Esophagus squamous epithelium (tissue), 5 donors: ENCODE results near the gene NID1. TPM values are rescaled to one million over a fixed set of nuclear protein-coding genes. Genes with fewer than 3 reads are reported as not detected.

Source experiments
- DNase-seq: peaks from one replicate; lab custom pipeline; 2025; lab: John Stamatoyannopoulos, UW
- H3K27ac ChIP-seq, 4 donors: fragments of 200-600 bp; sonication (generic); one replicate each; pipeline ENCODE4 v1.5.1; 2016 to 2019; ENCODE audit warnings: mild to moderate bottlenecking in 1 of 4
- H3K27me3 ChIP-seq, 4 donors: fragments of 200-600 bp; sonication (generic); 1 replicate in 3 of 4; 2 replicates in 1 of 4; pipeline versions ENCODE4 v1.5.1 to v1.6.0; 2017 to 2021; ENCODE audit warnings: antibody characterized with exemption in 1 of 4
- H3K36me3 ChIP-seq, 3 donors: fragments of 200-600 bp; sonication (generic); one replicate each; pipeline ENCODE4 v1.5.1; 2016 to 2019
- H3K4me1 ChIP-seq, 3 donors: fragments of 200-600 bp; sonication (generic); one replicate each; pipeline ENCODE4 v1.5.1; 2017 to 2019
- H3K4me3 ChIP-seq, 4 donors: fragments of 200-600 bp; sonication (generic); 1 replicate in 3 of 4; 2 replicates in 1 of 4; pipeline ENCODE4 v1.5.1; 2016 to 2019; ENCODE audit warnings: mild to moderate bottlenecking in 2 of 4, moderate library complexity in 1 of 4
- H3K9me3 ChIP-seq, 3 donors: fragments of 200-600 bp; sonication (generic); one replicate each; pipeline ENCODE4 v1.5.1; 2016 to 2019
- POLR2A ChIP-seq, 4 donors: fragments of 450-650 bp; IDR thresholded peaks; one replicate each; pipeline ENCODE4 v1.6.1; 2017; ENCODE audit warnings: antibody characterized with exemption in 4 of 4, mild to moderate bottlenecking in 4 of 4, moderate library complexity in 3 of 4
- WGBS, 2 donors: methylation state at CpG; one replicate each; pipeline ENCODE4 v1.1.5; 2018; 5-methylcytosine and 5-hydroxymethylcytosine counted together
- intact Hi-C: fragments of 100-400 bp; cut with DNase I; formaldehyde crosslinking; loops from one replicate; pipeline ENCODE4 v1.15.0; 2022
- total RNA-seq, 4 donors: library from RNA; depleted of rRNA; stranded (reverse); fragments of >200 nt; gene quantifications; one replicate each; pipeline ENCODE4 v1.1.0, GENCODE V29; 2016
- TF ChIP-seq, protein P1 (sequence below), 6 experiments: fragments of 450-650 bp in 4 of 6; fragments of 200-600 bp in 2 of 6; sonication (generic) in 2 of 6; IDR thresholded peaks; one replicate each; pipeline ENCODE4 v1.5.1; 2016 to 2019; ENCODE audit warnings: antibody characterized with exemption in 6 of 6, mild to moderate bottlenecking in 4 of 6, moderate library complexity in 4 of 6
- donor health status: DM: yes; HTN: yes; CAD: no.

Gene NID1
- total RNA-seq, 4 donors from 2014 or later = 3.6 to 120 (median 28.5) TPM

DNA sequence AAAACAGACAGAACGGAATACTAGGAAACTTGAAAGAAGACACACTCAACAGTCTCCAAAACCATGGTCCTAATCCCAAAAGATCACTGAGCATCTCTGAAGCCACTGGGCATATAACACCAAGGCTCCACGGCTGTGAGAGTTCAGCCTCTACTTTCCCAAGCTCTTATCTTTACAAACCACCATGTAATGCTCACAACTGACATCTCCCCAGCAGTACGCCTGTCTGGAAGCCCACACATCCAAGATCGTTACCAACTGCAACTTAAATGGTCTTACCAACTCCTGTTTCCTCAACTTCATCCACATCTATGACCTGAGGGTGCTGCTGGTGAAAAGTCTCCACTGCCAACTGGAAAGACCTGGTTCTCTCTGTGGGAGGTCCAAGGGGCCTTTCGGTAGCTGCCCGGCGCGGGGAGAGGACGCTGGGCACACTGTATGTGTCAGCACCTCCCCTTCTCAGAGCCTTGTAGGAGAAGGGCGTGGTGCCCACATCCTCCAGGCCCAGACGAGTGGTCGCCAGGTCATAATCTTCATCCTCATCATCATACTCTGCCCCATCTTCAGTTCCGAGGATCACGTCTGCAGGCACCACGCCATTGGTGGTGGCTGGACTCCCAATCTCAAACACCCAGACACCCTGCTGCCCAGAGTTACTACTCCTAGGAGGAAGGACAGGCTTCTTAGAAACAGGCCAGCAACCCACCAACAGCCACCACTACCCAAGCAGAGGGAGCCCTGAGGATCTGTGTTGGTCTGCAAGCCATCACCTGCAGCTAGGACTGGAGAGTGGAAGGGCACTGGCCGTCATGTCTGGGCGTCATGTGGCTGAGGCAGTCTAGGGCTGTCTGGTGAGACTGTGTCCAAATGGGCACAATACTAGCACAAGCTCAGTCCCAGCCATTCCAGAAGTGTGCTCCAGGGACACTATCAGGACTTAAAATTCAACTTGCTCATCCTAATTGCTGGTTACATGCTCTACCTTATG, 23.0 kb downstream of the NID1 start:
- H3K4me1 ChIP-seq = peaks cover 0 to 19% (median 0%) of the 10 kb centered on the region in 3 donors
- no peaks in the 10 kb centered on the region for H3K9me3 ChIP-seq
- H3K27me3 ChIP-seq = no peaks in the 10 kb centered on the region
- no peak overlapping the region for H3K4me3 ChIP-seq
- 78 to 82% methylated on average over 8 to 12 of the region's 17 CpGs for WGBS, 2 donors
- H3K36me3 ChIP-seq = peaks cover 0 to 62% (median 0%) of the 10 kb centered on the region in 3 donors
- intact Hi-C loops = no loop called here
- DNase-seq = no peak
- TF ChIP-seq, protein P1, sequence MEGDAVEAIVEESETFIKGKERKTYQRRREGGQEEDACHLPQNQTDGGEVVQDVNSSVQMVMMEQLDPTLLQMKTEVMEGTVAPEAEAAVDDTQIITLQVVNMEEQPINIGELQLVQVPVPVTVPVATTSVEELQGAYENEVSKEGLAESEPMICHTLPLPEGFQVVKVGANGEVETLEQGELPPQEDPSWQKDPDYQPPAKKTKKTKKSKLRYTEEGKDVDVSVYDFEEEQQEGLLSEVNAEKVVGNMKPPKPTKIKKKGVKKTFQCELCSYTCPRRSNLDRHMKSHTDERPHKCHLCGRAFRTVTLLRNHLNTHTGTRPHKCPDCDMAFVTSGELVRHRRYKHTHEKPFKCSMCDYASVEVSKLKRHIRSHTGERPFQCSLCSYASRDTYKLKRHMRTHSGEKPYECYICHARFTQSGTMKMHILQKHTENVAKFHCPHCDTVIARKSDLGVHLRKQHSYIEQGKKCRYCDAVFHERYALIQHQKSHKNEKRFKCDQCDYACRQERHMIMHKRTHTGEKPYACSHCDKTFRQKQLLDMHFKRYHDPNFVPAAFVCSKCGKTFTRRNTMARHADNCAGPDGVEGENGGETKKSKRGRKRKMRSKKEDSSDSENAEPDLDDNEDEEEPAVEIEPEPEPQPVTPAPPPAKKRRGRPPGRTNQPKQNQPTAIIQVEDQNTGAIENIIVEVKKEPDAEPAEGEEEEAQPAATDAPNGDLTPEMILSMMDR (IDR thresholded peaks at IDR 0.05) = no peak
- no peak for TF ChIP-seq POLR2A (IDR thresholded peaks at IDR 0.05)
- H3K27ac ChIP-seq = peak overlapping the region in 1 of 4 donors; percentile 17

DNA sequence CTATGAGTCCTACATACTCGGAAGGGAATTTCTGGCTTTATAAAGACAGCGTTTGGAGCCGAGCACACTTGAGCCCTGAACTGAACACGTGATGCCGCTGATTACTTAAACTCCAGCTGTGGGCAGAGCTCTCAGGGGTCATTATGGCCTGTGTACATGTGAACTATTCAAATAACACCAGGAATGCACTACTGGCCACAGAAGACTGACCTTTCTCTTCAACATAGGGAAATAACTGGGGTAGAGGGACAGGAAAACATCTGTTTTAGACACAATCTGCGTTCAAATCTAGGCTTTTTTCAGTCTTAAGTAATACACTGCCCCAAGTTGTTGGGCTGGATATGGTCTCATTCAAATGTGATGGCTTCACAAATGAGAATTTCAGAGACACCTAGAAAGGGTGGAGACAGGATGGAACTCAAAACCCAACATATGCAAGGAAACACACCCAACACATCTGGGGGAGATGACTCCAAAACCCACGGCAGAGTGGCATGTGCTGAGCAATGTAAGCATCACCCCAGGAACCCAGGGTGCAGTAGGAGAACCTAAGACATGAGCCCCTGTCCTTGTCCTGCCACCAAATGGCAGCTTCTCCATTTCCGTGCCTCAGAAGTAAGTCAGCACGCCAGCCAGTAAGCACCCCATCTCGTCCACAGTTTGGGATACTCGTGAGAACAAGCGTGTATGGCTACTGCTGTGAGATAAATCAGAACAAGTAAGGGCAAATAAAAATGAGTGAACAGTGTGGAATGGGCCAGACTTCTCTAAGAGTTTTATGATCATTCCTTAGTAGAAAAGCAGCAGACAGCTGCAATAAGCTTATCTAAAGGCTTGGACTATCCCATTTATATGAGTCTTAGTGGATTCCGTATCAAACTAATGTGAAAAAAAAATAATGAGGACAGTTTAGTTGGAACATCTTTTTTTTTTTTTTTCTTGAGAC, 24.9 kb downstream of the NID1 start:
- intact Hi-C loops = no loop called here
- no peak for TF ChIP-seq POLR2A (IDR thresholded peaks at IDR 0.05)
- TF ChIP-seq, protein P1 (IDR thresholded peaks at IDR 0.05) = no peak
- Histone ChIP-seq H3K27ac (peak overlapping the region; percentile 14 to 70 (median 58)), H3K4me1 (peaks cover 0 to 33% (median 0%) of the 10 kb centered on the region in 3 donors), H3K9me3 (no peaks in the 10 kb centered on the region), H3K4me3 (no peak overlapping the region), H3K27me3 (no peaks in the 10 kb centered on the region), H3K36me3 (peaks cover 0 to 49% (median 0%) of the 10 kb centered on the region in 3 donors)
- DNase-seq = no peak
- 51 to 55% methylated on average over 13 of the region's 13 CpGs for WGBS, 2 donors

DNA sequence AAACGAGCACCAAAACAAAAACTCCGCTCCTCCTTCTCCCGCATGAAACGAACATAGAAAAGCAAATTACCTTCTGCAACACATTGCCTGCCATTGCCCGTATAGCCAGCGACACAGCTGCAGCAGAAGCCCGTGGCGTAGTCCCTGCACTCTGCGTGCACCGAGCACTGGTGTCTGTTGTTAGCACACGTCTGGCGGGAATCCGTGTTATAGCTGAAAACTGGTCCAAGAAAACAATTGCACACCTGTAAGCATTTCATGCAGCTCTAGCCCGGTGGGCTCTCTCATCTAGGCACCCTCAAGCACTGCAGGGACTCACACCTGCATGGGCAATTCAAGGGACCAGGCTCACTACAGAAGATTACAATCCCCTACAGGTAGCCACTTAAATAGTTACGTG, 26.9 kb downstream of the NID1 start:
- no peaks in the 10 kb centered on the region for H3K9me3 ChIP-seq
- no peaks in the 10 kb centered on the region for H3K27me3 ChIP-seq
- WGBS, 2 donors = 90 to 96% methylated on average over 12 to 14 of the region's 15 CpGs
- H3K27ac ChIP-seq = no peak overlapping the region
- no peak overlapping the region for H3K4me3 ChIP-seq
- H3K4me1 ChIP-seq = peaks cover 0 to 33% (median 0%) of the 10 kb centered on the region in 3 donors
- H3K36me3 ChIP-seq = peaks cover 0 to 36% (median 0%) of the 10 kb centered on the region in 3 donors
- intact Hi-C loops = no loop called here
- TF ChIP-seq, protein P1 (IDR thresholded peaks at IDR 0.05) = no peak
- no peak for DNase-seq

DNA sequence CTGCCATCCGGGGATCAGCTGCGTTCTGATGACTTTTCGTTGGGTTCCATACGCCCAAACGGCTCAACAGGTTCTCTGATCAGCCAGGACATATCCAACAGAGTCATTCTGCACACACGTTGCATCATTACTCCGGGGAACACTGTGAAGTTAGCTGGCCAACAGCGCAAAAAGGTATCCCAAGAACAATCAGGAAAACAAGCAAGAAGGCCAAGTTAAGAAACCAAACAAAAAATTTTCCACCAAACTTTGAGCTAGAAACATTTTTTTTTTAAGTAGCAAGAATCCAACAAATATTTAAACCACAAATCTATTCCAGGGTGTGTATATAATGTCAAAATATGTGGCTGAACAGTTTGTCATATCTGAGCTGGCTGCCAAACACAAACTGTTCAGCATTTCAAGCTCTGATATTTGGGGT, 29.2 kb downstream of the NID1 start:
- intact Hi-C loops = no loop called here
- WGBS, 2 donors = 77 to 85% methylated on average over 8 of the region's 8 CpGs
- H3K9me3 ChIP-seq = no peaks in the 10 kb centered on the region

More for the DNA sequence above, 29.2 kb downstream of the NID1 start:
- Histone ChIP-seq H3K27me3 (no peaks in the 10 kb centered on the region), H3K4me3 (no peak overlapping the region), H3K36me3 (peaks cover 0 to 42% (median 0%) of the 10 kb centered on the region in 3 donors), H3K4me1 (peaks cover 0 to 33% (median 0%) of the 10 kb centered on the region in 3 donors), H3K27ac (peak overlapping the region in 2 of 4 donors; percentile 33 to 34)
- TF ChIP-seq, protein P1 (IDR thresholded peaks at IDR 0.05) = no peak
- no peak for TF ChIP-seq POLR2A (IDR thresholded peaks at IDR 0.05)
- DNase-seq = no peak
